Measurements from ENCODE around the gene CSNK1A1. TPM values are rescaled to one million over a fixed set of nuclear protein-coding genes. Genes with fewer than 3 reads are reported as not detected.

CSNK1A1 gene
- polyA plus RNA-seq, 1 experiment: 171 TPM

DNA sequence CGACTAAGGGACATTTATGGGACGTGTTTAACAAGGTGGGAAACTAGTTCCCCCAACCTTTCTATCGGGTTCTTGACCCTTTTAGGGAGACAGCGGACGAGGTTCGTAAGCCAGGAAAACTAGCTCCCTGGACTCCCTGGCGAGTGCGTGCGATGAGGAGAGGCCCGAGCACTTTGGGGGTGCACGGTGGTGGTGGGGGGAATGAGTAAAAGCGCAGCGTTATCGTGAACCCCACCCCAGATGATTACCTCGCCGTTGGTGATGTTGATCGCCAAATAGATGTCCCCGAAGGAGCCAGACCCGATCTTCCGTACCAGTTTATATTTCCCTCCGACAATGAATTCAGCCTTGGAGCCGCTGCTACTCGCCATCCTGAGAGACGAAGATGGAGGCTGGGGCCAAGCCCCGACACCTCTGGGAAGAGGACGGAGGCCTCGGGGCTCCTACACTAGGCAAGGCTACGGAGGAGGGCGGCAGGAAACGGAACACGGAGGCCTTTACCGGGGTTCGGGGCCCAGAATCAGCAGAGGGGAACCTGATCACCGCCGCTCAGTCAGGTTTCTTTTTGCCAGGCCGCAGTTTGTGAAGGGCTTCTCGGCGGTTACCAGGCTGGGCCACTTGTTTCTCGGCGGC, 529 bp downstream of the CSNK1A1 start:
- no peak for TF ChIP-seq CTCF (IDR thresholded peaks at IDR 0.05; ENCODE audit: insufficient read depth, low read depth, low read length)
- no peaks in the 10 kb centered on the region for H3K27me3 ChIP-seq (ENCODE audit: control insufficient read depth, insufficient read depth, low read length)
- CTCF ChIA-PET: interaction anchor here (0.9 to 5.9 kb wide), 15 partner anchors 10 to 181 kb away, joined by 3 to 107 read pairs (median 4); no protein-coding TSS in a partner anchor
- POLR2A ChIA-PET: interaction anchor here (0.6 to 1.0 kb wide), 3 partner anchors 58 to 105 kb away, joined by 3 read pairs; no protein-coding TSS in a partner anchor
- peaks cover 9% of the 10 kb centered on the region for H3K36me3 ChIP-seq (ENCODE audit: control insufficient read depth, insufficient read depth, low read length)
- H3K4me3 ChIP-seq (ENCODE audit: low read depth, low read length): peak overlapping the region; percentile 75
- DNase-seq (ENCODE audit: low read depth): no peak

DNA sequence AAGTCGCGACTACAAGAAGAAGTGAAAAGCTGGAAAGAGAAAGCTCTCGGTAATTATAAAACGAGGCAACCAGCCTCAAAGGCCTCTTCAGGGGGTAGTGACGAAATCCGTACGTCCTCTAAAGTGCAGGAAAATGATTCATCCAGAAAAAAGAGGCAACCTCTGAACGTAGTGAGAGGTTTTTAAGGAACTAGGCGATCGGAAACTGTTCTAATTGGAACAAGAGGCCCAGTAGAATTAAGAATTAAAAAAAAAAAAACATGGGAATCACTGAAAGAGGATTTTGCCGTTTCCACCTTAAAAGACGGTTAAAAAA, 1.0 kb downstream of the CSNK1A1 start:
- H3K36me3 ChIP-seq (ENCODE audit: control insufficient read depth, insufficient read depth, low read length): peaks cover 14% of the 10 kb centered on the region
- DNase-seq (ENCODE audit: low read depth): peak; percentile 19
- H3K4me3 ChIP-seq (ENCODE audit: low read depth, low read length): peak overlapping the region; percentile 75
- POLR2A ChIA-PET: interaction anchor here (0.6 to 1.0 kb wide), 2 partner anchors 59 to 64 kb away, joined by 3 read pairs; no protein-coding TSS in a partner anchor
- H3K27me3 ChIP-seq (ENCODE audit: control insufficient read depth, insufficient read depth, low read length): no peaks in the 10 kb centered on the region
- CTCF ChIA-PET: interaction anchor here (0.7 to 5.9 kb wide), 7 partner anchors 12 to 169 kb away, joined by 3 to 107 read pairs (median 3); no protein-coding TSS in a partner anchor
- no peak for TF ChIP-seq CTCF (IDR thresholded peaks at IDR 0.05; ENCODE audit: insufficient read depth, low read depth, low read length)

- no peak for TF ChIP-seq CTCF (IDR thresholded peaks at IDR 0.05; ENCODE audit: insufficient read depth, low read depth, low read length)
- ChIA-PET POLR2A (interaction anchor here (0.5 to 1.0 kb wide), 4 partner anchors 14 to 65 kb away, joined by 3 to 5 read pairs (median 3); no protein-coding TSS in a partner anchor), CTCF (interaction anchor here (0.7 to 5.9 kb wide), 10 partner anchors 10 to 205 kb away, joined by 3 to 107 read pairs (median 3); no protein-coding TSS in a partner anchor)
- peak overlapping the region; percentile 75 for H3K4me3 ChIP-seq (ENCODE audit: low read depth, low read length)
- no peak for DNase-seq (ENCODE audit: low read depth)
- peaks cover 15% of the 10 kb centered on the region for H3K36me3 ChIP-seq (ENCODE audit: control insufficient read depth, insufficient read depth, low read length)
- H3K27me3 ChIP-seq (ENCODE audit: control insufficient read depth, insufficient read depth, low read length): no peaks in the 10 kb centered on the region
These were observed 1.6 kb downstream of the CSNK1A1 start for GRCh38 chr5:149549461-149550267.

- H3K36me3 ChIP-seq (ENCODE audit: control insufficient read depth, insufficient read depth, low read length): peaks cover 17% of the 10 kb centered on the region
- ChIA-PET POLR2A (interaction anchor here (0.7 kb wide), 1 partner anchor 101 kb away, joined by 3 read pairs; no protein-coding TSS in a partner anchor), CTCF (interaction anchor here (1.2 kb wide), 1 partner anchor 13 kb away, joined by 4 read pairs; no protein-coding TSS in a partner anchor)
- TF ChIP-seq CTCF (IDR thresholded peaks at IDR 0.05; ENCODE audit: insufficient read depth, low read depth, low read length): no peak
- no peaks in the 10 kb centered on the region for H3K27me3 ChIP-seq (ENCODE audit: control insufficient read depth, insufficient read depth, low read length)
- no peak for DNase-seq (ENCODE audit: low read depth)
- H3K4me3 ChIP-seq (ENCODE audit: low read depth, low read length): peak overlapping the region; percentile 17; the same call in 1 of the 2 replicates
These were observed 4.3 kb downstream of the CSNK1A1 start for GRCh38 chr5:149546974-149547373.

DNA sequence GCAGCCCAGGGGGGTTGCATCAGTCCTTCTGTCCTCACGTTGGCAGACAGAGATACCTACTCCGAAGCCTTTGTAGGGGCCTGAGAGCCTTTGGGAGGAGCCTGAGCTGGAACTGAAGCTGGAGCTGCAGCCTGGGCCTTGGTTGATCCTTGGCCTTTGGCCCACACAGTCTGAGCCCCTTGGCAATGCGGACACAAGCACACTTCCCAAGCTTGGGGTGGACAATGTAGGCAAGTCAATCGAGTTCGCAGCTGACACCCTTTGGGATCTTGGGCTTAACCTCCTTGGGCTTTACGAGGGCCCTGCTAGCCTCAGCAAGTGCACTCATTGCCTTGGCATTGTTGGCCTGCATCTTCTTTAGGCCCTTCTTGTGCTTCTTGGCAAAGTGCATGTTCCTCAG, 5.9 kb downstream of the CSNK1A1 start:
- peaks cover 18% of the 10 kb centered on the region for H3K36me3 ChIP-seq (ENCODE audit: control insufficient read depth, insufficient read depth, low read length)
- ChIA-PET CTCF (interaction anchor here (3.1 kb wide), 1 partner anchor 101 kb away, joined by 28 read pairs; no protein-coding TSS in a partner anchor), POLR2A (no interaction called here)
- H3K4me3 ChIP-seq (ENCODE audit: low read depth, low read length): no peak overlapping the region
- H3K27me3 ChIP-seq (ENCODE audit: control insufficient read depth, insufficient read depth, low read length): no peaks in the 10 kb centered on the region
- TF ChIP-seq CTCF (IDR thresholded peaks at IDR 0.05; ENCODE audit: insufficient read depth, low read depth, low read length): no peak
- no peak for DNase-seq (ENCODE audit: low read depth)
